ENCODE data around the gene FARS2. TPM values are rescaled to one million over a fixed set of nuclear protein-coding genes. Genes with fewer than 3 reads are reported as not detected.

Gene FARS2
- total RNA-seq, 4 donors from 2014 or later: 16.4 to 26.1 (median 21.4) TPM

DNA sequence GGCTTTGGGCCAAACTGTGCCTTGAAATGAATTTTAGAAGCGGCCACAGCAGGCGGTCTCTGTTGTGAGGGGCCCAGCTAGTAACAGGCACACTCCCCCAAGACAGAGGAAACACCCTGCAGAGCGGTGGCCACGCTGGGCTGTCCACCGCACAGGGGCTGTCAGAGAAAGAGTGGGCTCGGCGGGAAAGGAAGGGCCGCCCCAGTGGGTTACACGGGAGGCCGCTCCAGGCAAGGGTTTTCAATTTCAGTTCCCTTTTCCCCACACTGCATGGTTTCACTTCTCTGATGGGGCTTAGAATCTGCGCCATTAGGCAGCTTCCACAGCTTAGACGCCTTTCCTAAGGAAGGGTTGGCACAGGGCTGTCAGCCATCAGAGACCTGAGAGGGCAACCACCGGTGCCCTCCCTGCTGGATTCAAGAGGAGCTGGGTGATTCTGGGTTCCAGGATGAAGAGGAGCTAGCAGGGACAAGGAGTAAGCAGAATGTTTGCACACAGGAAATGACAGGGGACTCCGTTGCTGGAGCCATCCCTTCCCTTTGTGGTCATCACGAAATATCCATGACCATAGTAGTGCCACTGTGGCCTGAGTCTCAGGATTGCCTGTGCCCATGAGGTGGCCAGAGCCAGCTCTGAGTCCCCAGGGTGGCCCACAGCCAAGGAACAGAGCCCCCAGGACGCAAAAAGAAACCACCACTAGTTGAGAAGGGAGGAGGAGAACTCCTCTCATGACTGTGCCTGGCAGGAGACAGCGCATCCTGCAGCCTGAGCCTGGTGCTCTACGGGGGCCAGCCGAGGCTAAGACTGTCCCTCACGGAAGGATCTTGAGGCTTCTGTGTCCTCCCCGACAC lies 462.8 kb downstream of the FARS2 start:
- Histone ChIP-seq H3K9me3 (no peaks in the 10 kb centered on the region), H3K27me3 (no peaks in the 10 kb centered on the region), H3K4me1 (no peaks in the 10 kb centered on the region), H3K27ac (peak overlapping the region in 2 of 4 donors; percentile 30 to 76), H3K36me3 (no peaks in the 10 kb centered on the region), H3K4me3 (peak overlapping the region in 1 of 4 donors; percentile 15)
- TF ChIP-seq POLR2A (IDR thresholded peaks at IDR 0.05): no peak
- TF ChIP-seq EP300 (IDR thresholded peaks at IDR 0.05): peak in 1 of 2 donors; percentile 14
- TF ChIP-seq, protein P1, sequence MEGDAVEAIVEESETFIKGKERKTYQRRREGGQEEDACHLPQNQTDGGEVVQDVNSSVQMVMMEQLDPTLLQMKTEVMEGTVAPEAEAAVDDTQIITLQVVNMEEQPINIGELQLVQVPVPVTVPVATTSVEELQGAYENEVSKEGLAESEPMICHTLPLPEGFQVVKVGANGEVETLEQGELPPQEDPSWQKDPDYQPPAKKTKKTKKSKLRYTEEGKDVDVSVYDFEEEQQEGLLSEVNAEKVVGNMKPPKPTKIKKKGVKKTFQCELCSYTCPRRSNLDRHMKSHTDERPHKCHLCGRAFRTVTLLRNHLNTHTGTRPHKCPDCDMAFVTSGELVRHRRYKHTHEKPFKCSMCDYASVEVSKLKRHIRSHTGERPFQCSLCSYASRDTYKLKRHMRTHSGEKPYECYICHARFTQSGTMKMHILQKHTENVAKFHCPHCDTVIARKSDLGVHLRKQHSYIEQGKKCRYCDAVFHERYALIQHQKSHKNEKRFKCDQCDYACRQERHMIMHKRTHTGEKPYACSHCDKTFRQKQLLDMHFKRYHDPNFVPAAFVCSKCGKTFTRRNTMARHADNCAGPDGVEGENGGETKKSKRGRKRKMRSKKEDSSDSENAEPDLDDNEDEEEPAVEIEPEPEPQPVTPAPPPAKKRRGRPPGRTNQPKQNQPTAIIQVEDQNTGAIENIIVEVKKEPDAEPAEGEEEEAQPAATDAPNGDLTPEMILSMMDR (IDR thresholded peaks at IDR 0.05): no peak
- WGBS, 2 donors: 75 to 76% methylated on average over 21 of the region's 21 CpGs
- DNase-seq (ENCODE audit: low spot score in 2 of 2): no peak

DNA sequence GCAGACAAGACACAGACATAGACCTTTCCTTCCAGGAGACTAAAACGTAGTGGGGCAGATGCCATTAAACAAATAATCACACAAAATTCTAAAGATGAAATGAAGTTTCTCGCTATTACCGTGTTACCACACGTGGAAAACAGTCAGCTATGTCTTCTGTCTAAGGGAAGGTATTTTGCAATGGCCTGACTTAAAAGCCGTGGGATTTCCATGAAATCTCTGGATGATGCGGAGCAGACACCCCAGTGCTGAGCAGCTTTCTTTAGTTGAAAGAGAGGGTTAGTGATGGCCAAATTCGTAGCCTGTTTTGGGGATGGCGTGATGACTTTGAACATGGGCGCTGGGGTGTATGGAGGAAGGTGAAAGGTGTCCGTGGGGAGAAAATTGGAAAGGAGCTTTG lies 463.6 kb downstream of the FARS2 start:
- H3K4me3 ChIP-seq: no peak overlapping the region
- DNase-seq (ENCODE audit: low spot score in 2 of 2): no peak
- no peaks in the 10 kb centered on the region for H3K27me3 ChIP-seq
- no peaks in the 10 kb centered on the region for H3K36me3 ChIP-seq
- TF ChIP-seq POLR2A (IDR thresholded peaks at IDR 0.05) (no peak), EP300 (IDR thresholded peaks at IDR 0.05) (no peak)
- TF ChIP-seq, protein P1 (IDR thresholded peaks at IDR 0.05): no peak
- H3K9me3 ChIP-seq: no peaks in the 10 kb centered on the region
- peaks cover 0 to 6% (median 0%) of the 10 kb centered on the region in 4 donors for H3K4me1 ChIP-seq
- 92 to 93% methylated on average over 10 of the region's 10 CpGs for WGBS, 2 donors
- H3K27ac ChIP-seq: no peak overlapping the region

DNA sequence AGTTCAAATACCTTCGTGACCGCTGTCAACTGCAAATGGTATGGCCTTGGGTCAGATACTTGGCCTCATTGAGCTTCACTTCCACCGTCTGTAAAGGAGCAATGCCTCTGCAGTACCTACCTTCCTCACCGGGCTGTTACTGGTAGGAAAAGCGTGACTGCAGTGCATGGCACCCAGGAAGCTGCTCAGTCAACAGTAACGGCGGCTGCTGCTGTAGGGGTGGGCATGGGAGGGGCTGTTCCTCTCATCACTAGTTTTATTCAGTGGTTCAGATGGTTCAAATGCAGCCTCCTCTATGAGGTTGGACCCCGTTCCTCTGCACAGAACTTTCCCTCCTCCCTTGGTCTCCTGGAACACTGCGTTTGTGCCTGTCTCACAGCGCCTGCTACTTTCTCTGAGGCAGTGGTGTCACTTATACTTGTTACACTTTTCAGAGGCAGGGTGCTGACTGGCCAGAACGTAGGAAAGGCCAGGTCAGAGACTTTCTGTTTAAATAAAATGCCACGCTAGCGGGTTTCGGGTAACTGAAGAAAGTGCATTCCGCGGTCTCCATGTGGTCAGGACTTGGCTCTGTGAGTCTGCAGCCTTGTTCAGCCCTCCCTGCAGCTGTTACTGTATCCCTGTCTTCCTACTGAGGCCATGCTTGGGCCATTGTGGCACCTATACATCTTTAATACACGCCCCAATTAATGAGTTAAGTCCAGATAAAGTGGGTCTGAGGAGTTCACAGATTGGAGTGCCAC lies 465.8 kb downstream of the FARS2 start:
- Histone ChIP-seq H3K9me3 (no peaks in the 10 kb centered on the region), H3K27ac (no peak overlapping the region), H3K27me3 (no peaks in the 10 kb centered on the region), H3K36me3 (no peaks in the 10 kb centered on the region), H3K4me3 (no peak overlapping the region), H3K4me1 (peaks cover 0 to 17% (median 0%) of the 10 kb centered on the region in 4 donors)
- WGBS, 2 donors: 94 to 97% methylated on average over 17 of the region's 17 CpGs
- TF ChIP-seq POLR2A (IDR thresholded peaks at IDR 0.05): no peak
- TF ChIP-seq, protein P1 (IDR thresholded peaks at IDR 0.05): no peak
- TF ChIP-seq EP300 (IDR thresholded peaks at IDR 0.05): no peak
- DNase-seq (ENCODE audit: low spot score in 2 of 2): no peak

DNA sequence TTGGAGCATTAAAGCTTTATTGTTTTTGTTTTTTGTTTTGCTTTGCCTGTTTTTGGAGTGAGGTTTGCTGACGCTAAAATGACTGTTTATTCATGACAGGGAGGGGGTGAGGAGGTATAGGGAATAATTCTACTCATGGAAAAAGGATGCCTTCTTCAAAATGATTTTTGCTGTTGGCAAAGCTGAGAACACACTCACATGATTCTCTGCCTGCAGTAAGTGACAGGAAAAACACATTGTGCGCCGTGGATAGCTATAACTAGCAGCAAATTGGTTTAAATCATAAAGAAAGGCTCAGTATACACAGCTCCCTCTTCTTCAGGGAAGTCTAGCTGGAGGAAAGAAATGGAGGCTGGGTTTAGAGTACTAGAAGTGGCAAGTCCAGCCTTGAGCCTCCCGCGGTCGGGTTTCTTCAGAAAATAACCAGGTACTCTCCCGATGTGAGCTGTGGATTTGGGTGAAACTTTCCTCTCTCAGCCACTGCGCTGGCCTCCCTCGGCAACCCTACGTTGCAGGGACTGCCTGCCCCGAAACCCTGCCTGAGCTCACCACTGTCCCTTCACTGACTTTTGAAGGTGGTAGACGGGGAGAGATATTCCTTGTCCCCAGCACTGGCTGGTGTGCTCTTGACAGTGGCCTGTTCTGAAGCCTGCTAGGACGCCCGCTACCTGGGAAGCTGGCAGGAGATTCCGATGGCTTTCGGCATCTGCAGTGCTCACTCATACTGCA lies 467.2 kb downstream of the FARS2 start:
- no peak for DNase-seq (ENCODE audit: low spot score in 2 of 2)
- 82 to 87% methylated on average over 16 of the region's 16 CpGs for WGBS, 2 donors
- no peaks in the 10 kb centered on the region for H3K27me3 ChIP-seq
- H3K27ac ChIP-seq: no peak overlapping the region
- no peaks in the 10 kb centered on the region for H3K36me3 ChIP-seq
- no peak for TF ChIP-seq POLR2A (IDR thresholded peaks at IDR 0.05)
- TF ChIP-seq, protein P1 (IDR thresholded peaks at IDR 0.05): no peak
- TF ChIP-seq EP300 (IDR thresholded peaks at IDR 0.05): no peak
- no peak overlapping the region for H3K4me3 ChIP-seq
- peaks cover 0 to 17% (median 0%) of the 10 kb centered on the region in 4 donors for H3K4me1 ChIP-seq
- no peaks in the 10 kb centered on the region for H3K9me3 ChIP-seq
